Stimulated activated CD4-positive, alpha-beta T cell treated with anti-CD3 and anti-CD28 coated beads, Interleukin-15, amount 100 ng/mL, for 48 hours (primary cell): ENCODE measurements around the gene PJA2.
"Not testable (repeated sequence)": the region's sequence is repeated elsewhere in the genome, so short reads cannot be mapped to it uniquely, and the experiment has no call there.

Experiments
- DNase-seq, 2 donors: peaks; one replicate each; pipeline ENCODE4 v3.0.0-alpha.2; 2020; ENCODE audit warnings: low read depth in 2 of 2

PJA2 gene

GRCh38 chr5:109309326-109310063 is 100.3 kb downstream of the PJA2 start:
- no peak for DNase-seq

GRCh38 chr5:109307951-109308350 is 101.8 kb downstream of the PJA2 start:
- no peak for DNase-seq

- no peak for DNase-seq
Measured at GRCh38 chr5:109307456-109307855, 102.3 kb downstream of the PJA2 start.

GRCh38 chr5:109305352-109305751 is 104.4 kb downstream of the PJA2 start:
- DNase-seq = no peak

GRCh38 chr5:109304309-109304708 is 105.5 kb downstream of the PJA2 start:
- no peak for DNase-seq

- no peak for DNase-seq
Measured at GRCh38 chr5:109300367-109300766, 109.4 kb downstream of the PJA2 start.

GRCh38 chr5:109299557-109299956 is 110.2 kb downstream of the PJA2 start:
- DNase-seq = no peak

- DNase-seq = no peak
Measured at GRCh38 chr5:109298794-109299193, 111.0 kb downstream of the PJA2 start.

GRCh38 chr5:109297900-109298299 is 111.9 kb downstream of the PJA2 start:
- no peak for DNase-seq

- no peak for DNase-seq
Measured at GRCh38 chr5:109291090-109291489, 118.7 kb downstream of the PJA2 start.

- DNase-seq = no peak
Measured at GRCh38 chr5:109290231-109290630, 119.5 kb downstream of the PJA2 start.

- not testable (repeated sequence) for DNase-seq
Measured at GRCh38 chr5:109286628-109287027, 123.1 kb downstream of the PJA2 start.
